A673 (cell line): ENCODE measurements around the gene SLC38A8. TPM values are rescaled to one million over a fixed set of nuclear protein-coding genes. Genes with fewer than 3 reads are reported as not detected.
A peak's percentile ranks its signal among the peaks of the same experiment; 100 is the strongest.

Experiments
- BruUV-seq: library from RNA; stranded (reverse); fragments of 400-500 nt; replicated peaks from 2 replicates; lab custom pipeline; 2021; lab: Mats Ljungman, UMichigan
- CTCF ChIA-PET: fragments of 300-600 bp; sonication (Branson Sonifier 250); formaldehyde crosslinking; loops from one replicate; lab custom pipeline; 2022; ENCODE audit warnings: antibody characterized with exemption; lab: Charles Lee
- POLR2A ChIA-PET: fragments of 300-600 bp; sonication (Branson Sonifier 250); formaldehyde crosslinking; loops from one replicate; lab custom pipeline; 2022; ENCODE audit warnings: antibody characterized with exemption; ENCODE audit not compliant: low non-redundant PET; lab: Charles Lee
- DNase-seq: peaks from one replicate; pipeline ENCODE4 v3.0.0-alpha.2; 2015; ENCODE audit warnings: low spot score
- H3K27ac ChIP-seq: fragments of 200-600 bp; sonication (generic); 2 replicates; pipeline ENCODE4 v1.5.1; 2016; ENCODE audit warnings: mixed run types, low read depth, mild to moderate bottlenecking, mixed read lengths, antibody characterized with exemption, low read length; ENCODE audit not compliant: poor library complexity, severe bottlenecking
- H3K27me3 ChIP-seq: fragments of 200-600 bp; sonication (generic); replicated peaks from 2 replicates; pipeline ENCODE4 v1.6.1; 2017; ENCODE audit warnings: mixed run types, low read depth, mild to moderate bottlenecking, mixed read lengths, antibody characterized with exemption, low read length; ENCODE audit not compliant: insufficient read depth, poor library complexity
- H3K36me3 ChIP-seq: fragments of 200-600 bp; sonication (generic); 2 replicates; pipeline ENCODE4 v1.6.1; 2016; ENCODE audit warnings: mixed run types, mild to moderate bottlenecking, mixed read lengths, antibody characterized with exemption, low read length; ENCODE audit not compliant: insufficient read depth, poor library complexity, severe bottlenecking
- H3K4me1 ChIP-seq: fragments of 200-600 bp; sonication (generic); 2 replicates; pipeline ENCODE4 v1.6.1; 2017; ENCODE audit warnings: mixed run types, mild to moderate bottlenecking, mixed read lengths, antibody characterized with exemption, low read length; ENCODE audit not compliant: insufficient read depth, poor library complexity, severe bottlenecking
- H3K4me3 ChIP-seq: fragments of 200-600 bp; sonication (generic); 2 replicates; pipeline ENCODE4 v1.5.1; 2016; ENCODE audit warnings: low read depth, mixed run types, mild to moderate bottlenecking, mixed read lengths, low read length; ENCODE audit not compliant: poor library complexity, severe bottlenecking
- H3K9me3 ChIP-seq: fragments of 200-600 bp; sonication (generic); 2 replicates; pipeline ENCODE4 v1.6.1; 2016; ENCODE audit warnings: mixed run types, low read depth, mild to moderate bottlenecking, mixed read lengths, antibody characterized with exemption, low read length; ENCODE audit not compliant: poor library complexity, severe bottlenecking
- EZH2 ChIP-seq: fragments of 200-600 bp; sonication (generic); IDR thresholded peaks from 2 replicates; pipeline ENCODE4 v1.6.1; 2017; ENCODE audit warnings: borderline replicate concordance, low read depth, mild to moderate bottlenecking, mixed read lengths, antibody characterized with exemption, low read length; ENCODE audit not compliant: poor library complexity, severe bottlenecking
- intact Hi-C: fragments of 100-400 bp; cut with micrococcal nuclease; formaldehyde crosslinking; loops from one replicate; pipeline ENCODE4 v1.10.0; 2022; ENCODE audit not compliant: unreplicated experiment
- total RNA-seq: library from RNA; stranded (reverse); gene quantifications from 2 replicates; pipeline ENCODE4 v1.2.3, GENCODE V29; 2021
- TF ChIP-seq, protein P1 (sequence below): fragments of 300-800, 200-600 bp; sonication (generic); conservative IDR thresholded peaks from 2 replicates; pipeline ENCODE4 v1.5.1; 2017; ENCODE audit warnings: low read depth, mild to moderate bottlenecking, antibody characterized with exemption, low read length, moderate library complexity, mixed read lengths

SLC38A8 gene
- total RNA-seq, 1 experiment from 2014 or later, result not detected

DNA sequence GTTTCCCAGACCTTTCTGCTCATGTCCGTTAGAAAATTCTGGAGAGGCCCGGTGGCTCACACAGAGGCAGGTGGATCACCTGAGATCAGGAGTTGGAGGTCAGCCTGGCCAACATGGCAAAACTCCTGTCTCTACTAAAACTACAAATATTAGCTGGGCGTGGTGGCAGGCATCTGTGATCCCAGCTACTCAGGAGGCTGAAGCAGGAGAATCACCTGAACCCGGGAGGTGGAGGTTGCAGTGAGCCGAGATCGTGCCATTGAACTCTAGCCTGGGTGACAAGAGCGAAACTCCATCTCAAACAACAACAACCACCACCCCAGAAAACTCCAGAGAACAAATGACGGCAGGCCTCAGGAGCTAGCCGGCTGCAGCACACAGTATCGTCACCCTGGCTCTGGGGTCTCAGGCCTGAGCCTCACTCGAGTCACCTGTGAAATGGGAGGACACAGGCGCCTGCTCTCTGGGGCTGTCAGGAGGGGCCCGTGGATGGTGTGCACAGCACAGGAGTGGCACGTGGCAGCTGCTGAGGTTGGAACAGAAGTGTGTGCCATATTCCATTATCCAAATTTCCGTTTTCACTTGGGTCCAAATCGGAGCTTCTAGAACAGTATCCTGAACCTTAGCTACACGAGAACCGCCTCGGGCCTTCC is 3.3 kb upstream of the SLC38A8 start:
- H3K4me1 ChIP-seq, result no peaks in the 10 kb centered on the region
- intact Hi-C loops, result no loop called here
- no peak for DNase-seq
- H3K36me3 ChIP-seq, result no peaks in the 10 kb centered on the region
- H3K27me3 ChIP-seq, result no peaks in the 10 kb centered on the region
- H3K4me3 ChIP-seq, result no peak overlapping the region
- no peak for TF ChIP-seq EZH2
- TF ChIP-seq, protein P1, sequence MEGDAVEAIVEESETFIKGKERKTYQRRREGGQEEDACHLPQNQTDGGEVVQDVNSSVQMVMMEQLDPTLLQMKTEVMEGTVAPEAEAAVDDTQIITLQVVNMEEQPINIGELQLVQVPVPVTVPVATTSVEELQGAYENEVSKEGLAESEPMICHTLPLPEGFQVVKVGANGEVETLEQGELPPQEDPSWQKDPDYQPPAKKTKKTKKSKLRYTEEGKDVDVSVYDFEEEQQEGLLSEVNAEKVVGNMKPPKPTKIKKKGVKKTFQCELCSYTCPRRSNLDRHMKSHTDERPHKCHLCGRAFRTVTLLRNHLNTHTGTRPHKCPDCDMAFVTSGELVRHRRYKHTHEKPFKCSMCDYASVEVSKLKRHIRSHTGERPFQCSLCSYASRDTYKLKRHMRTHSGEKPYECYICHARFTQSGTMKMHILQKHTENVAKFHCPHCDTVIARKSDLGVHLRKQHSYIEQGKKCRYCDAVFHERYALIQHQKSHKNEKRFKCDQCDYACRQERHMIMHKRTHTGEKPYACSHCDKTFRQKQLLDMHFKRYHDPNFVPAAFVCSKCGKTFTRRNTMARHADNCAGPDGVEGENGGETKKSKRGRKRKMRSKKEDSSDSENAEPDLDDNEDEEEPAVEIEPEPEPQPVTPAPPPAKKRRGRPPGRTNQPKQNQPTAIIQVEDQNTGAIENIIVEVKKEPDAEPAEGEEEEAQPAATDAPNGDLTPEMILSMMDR, result no peak
- no peak overlapping the region for H3K27ac ChIP-seq
- ChIA-PET CTCF (no interaction called here), POLR2A (no interaction called here)
- no TSS peak for BruUV-seq
- H3K9me3 ChIP-seq, result no peaks in the 10 kb centered on the region

DNA sequence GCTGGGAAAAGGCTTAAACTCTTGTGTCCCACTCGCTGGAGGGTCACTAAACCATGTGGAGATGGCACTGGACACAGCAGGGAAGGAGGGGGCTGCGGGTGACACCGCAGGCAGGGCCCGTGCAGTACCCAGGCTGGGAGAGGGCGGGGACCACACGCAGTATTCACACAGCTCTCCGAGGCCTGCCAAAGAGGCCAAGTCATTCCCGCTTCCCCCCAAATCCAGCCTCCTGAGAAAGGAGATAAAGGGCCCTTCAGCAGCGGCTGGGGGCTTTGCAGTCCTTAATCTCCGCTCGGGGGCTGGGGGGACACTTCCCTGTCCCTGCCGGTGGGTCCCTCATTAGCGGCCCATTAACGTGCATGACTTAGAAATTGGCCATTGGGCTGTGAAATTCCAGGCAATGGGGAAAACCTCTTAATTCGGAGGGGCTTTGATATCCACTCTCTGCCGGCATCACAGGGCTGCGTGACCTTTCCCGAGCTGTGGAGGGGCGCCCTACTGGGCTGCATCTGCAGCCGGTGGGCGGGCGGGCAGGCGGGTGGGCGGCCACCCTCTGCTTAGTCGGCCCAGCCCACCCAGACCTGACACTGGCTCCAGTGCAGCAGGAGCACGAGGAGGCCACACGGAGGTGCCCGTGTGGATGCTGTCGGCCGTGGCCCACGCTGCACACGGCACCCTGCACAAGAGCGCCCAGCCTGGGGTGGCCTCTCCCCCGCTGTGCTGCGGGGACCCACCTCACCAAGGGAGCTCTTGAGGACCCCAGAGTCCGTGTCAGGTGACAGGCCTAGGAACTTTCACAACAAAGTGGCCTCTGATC is 2.6 kb upstream of the SLC38A8 start:
- BruUV-seq, result no TSS peak
- TF ChIP-seq EZH2, result no peak
- TF ChIP-seq, protein P1, result no peak

DNA sequence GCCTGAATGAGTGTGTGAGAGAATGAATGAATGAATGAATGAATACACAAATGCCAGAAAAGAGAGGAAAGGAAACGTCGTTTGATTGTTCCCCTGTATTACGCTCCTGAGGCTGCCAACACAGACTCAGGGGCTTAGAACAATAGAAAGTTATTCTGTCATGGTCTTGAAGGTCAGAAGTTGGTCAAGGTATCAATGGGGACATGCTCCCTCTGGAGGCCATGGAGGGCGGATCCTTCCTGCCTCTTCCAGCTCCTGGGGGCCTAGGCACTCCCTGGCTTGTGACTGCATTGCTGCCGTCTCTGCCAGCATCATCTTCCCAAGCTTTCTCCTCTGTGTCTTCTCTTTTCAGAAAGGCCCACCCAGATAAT is 1.5 kb upstream of the SLC38A8 start:
- ChIA-PET CTCF (no interaction called here), POLR2A (no interaction called here)
- no peaks in the 10 kb centered on the region for H3K9me3 ChIP-seq
- H3K4me3 ChIP-seq, result no peak overlapping the region
- no peaks in the 10 kb centered on the region for H3K4me1 ChIP-seq
- no peak for DNase-seq
- no peak overlapping the region for H3K27ac ChIP-seq
- TF ChIP-seq EZH2, result no peak
- TF ChIP-seq, protein P1, result peak; percentile 33
- H3K27me3 ChIP-seq, result no peaks in the 10 kb centered on the region
- no peaks in the 10 kb centered on the region for H3K36me3 ChIP-seq
- intact Hi-C loops, result no loop called here
- BruUV-seq, result no TSS peak

More for the DNA sequence above, 2.6 kb upstream of the SLC38A8 start:
- POLR2A ChIA-PET, result no interaction called here
- no peaks in the 10 kb centered on the region for H3K36me3 ChIP-seq
- H3K27me3 ChIP-seq, result no peaks in the 10 kb centered on the region
- H3K4me1 ChIP-seq, result no peaks in the 10 kb centered on the region
- CTCF ChIA-PET, result no interaction called here
- DNase-seq, result no peak
- H3K27ac ChIP-seq, result no peak overlapping the region
- intact Hi-C loops, result no loop called here
- no peak overlapping the region for H3K4me3 ChIP-seq
- no peaks in the 10 kb centered on the region for H3K9me3 ChIP-seq
